T-helper 1 cell treated with Interleukin-12 subunit alpha and Interleukin-12 subunit beta and Interleukin-4 antibody, amounts not matched to agents 30 μg/mL and 1 μg/mL, for 36 hours (primary cell): Measurements from ENCODE around the gene EVA1C.
"Not testable (repeated sequence)": the region's sequence is repeated elsewhere in the genome, so short reads cannot be mapped to it uniquely, and the experiment has no call there.

Experiments
- H3K27ac Mint-ChIP-seq: one replicate; pipeline ENCODE4 v1.8.0; 2021; ENCODE audit warnings: mild to moderate bottlenecking, mixed read lengths
- H3K27me3 Mint-ChIP-seq: one replicate; pipeline ENCODE4 v1.8.0; 2021; ENCODE audit warnings: low read depth, mixed read lengths
- H3K36me3 Mint-ChIP-seq: one replicate; pipeline ENCODE4 v1.8.0; 2021; ENCODE audit warnings: low read depth, mixed read lengths
- H3K4me1 Mint-ChIP-seq: one replicate; pipeline ENCODE4 v1.8.0; 2021; ENCODE audit warnings: low read depth, mixed read lengths
- H3K4me3 Mint-ChIP-seq: one replicate; pipeline ENCODE4 v1.8.0; 2021; ENCODE audit warnings: mild to moderate bottlenecking, moderate library complexity, mixed read lengths
- H3K9me3 Mint-ChIP-seq: one replicate; pipeline ENCODE4 v1.8.0; 2021; ENCODE audit warnings: mixed read lengths

Gene EVA1C

GRCh38 chr21:32412162-32413014 is at the start of gene EVA1C:
Gene EVA1C (plus strand): TSS chr21:32412706. CDS start chr21:32412854, 148 bp downstream.
- Mint-ChIP-seq H3K27ac (peak within 1 kb of the TSS; percentile 86), H3K36me3 (no peaks in the 10 kb centered on the region), H3K9me3 (no peaks in the 10 kb centered on the region), H3K27me3 (peaks cover 5% of the 10 kb centered on the region), H3K4me1 (peaks cover 17% of the 10 kb centered on the region), H3K4me3 (peak within 1 kb of the TSS; percentile 91)

- H3K4me1 Mint-ChIP-seq, result peaks cover 7% of the 10 kb centered on the region
- no peaks in the 10 kb centered on the region for H3K27me3 Mint-ChIP-seq
- peaks cover 41% of the 10 kb centered on the region for H3K36me3 Mint-ChIP-seq
- H3K27ac Mint-ChIP-seq, result peak overlapping the region; percentile 64
- no peaks in the 10 kb centered on the region for H3K9me3 Mint-ChIP-seq
- no peak overlapping the region for H3K4me3 Mint-ChIP-seq
These were observed 48.1 kb upstream of the EVA1C start for GRCh38 chr21:32364387-32364786.

GRCh38 chr21:32364796-32365195 is 47.7 kb upstream of the EVA1C start:
- Mint-ChIP-seq H3K4me3 (no peak overlapping the region), H3K27ac (peak overlapping the region; percentile 64), H3K4me1 (peaks cover 7% of the 10 kb centered on the region), H3K27me3 (no peaks in the 10 kb centered on the region), H3K9me3 (no peaks in the 10 kb centered on the region), H3K36me3 (peaks cover 38% of the 10 kb centered on the region)

- no peak overlapping the region for H3K4me3 Mint-ChIP-seq
- H3K27me3 Mint-ChIP-seq, result no peaks in the 10 kb centered on the region
- H3K9me3 Mint-ChIP-seq, result no peaks in the 10 kb centered on the region
- H3K27ac Mint-ChIP-seq, result no peak overlapping the region
- peaks cover 32% of the 10 kb centered on the region for H3K36me3 Mint-ChIP-seq
- H3K4me1 Mint-ChIP-seq, result peaks cover 7% of the 10 kb centered on the region
These were observed 46.3 kb upstream of the EVA1C start for GRCh38 chr21:32366191-32366590.

DNA sequence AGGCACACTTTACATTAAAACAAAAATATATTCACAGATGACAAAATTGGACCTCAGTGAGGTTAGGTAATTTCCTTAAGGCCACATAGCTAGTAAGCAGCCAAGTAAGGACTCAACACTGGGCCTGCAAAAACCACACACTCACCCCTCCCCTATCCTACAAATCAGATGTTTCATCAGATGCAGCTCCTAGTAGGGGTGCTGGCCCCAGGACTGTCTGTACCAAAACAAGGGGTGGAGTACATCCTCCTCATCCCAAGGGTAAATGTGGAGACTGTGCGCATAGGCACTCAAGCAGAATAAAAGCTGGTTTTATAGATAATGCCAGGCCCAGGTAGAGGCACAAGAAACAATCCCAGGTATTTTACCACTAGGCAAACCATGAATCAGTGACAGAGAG is 45.3 kb upstream of the EVA1C start:
- H3K9me3 Mint-ChIP-seq, result no peaks in the 10 kb centered on the region
- H3K4me1 Mint-ChIP-seq, result peaks cover 9% of the 10 kb centered on the region
- H3K27me3 Mint-ChIP-seq, result no peaks in the 10 kb centered on the region
- H3K4me3 Mint-ChIP-seq, result no peak overlapping the region
- no peak overlapping the region for H3K27ac Mint-ChIP-seq
- peaks cover 35% of the 10 kb centered on the region for H3K36me3 Mint-ChIP-seq

- Mint-ChIP-seq H3K36me3 (peaks cover 36% of the 10 kb centered on the region), H3K27me3 (no peaks in the 10 kb centered on the region), H3K9me3 (no peaks in the 10 kb centered on the region), H3K27ac (no peak overlapping the region), H3K4me1 (peaks cover 11% of the 10 kb centered on the region), H3K4me3 (no peak overlapping the region)
These were observed 44.1 kb upstream of the EVA1C start for GRCh38 chr21:32368386-32368785.

GRCh38 chr21:32368961-32369360 is 43.5 kb upstream of the EVA1C start:
- H3K9me3 Mint-ChIP-seq, H3K27me3 Mint-ChIP-seq, H3K27ac Mint-ChIP-seq, H3K4me3 Mint-ChIP-seq: not testable (repeated sequence)
- H3K4me1 Mint-ChIP-seq, result peaks cover 11% of the 10 kb centered on the region
- H3K36me3 Mint-ChIP-seq, result peaks cover 35% of the 10 kb centered on the region

DNA sequence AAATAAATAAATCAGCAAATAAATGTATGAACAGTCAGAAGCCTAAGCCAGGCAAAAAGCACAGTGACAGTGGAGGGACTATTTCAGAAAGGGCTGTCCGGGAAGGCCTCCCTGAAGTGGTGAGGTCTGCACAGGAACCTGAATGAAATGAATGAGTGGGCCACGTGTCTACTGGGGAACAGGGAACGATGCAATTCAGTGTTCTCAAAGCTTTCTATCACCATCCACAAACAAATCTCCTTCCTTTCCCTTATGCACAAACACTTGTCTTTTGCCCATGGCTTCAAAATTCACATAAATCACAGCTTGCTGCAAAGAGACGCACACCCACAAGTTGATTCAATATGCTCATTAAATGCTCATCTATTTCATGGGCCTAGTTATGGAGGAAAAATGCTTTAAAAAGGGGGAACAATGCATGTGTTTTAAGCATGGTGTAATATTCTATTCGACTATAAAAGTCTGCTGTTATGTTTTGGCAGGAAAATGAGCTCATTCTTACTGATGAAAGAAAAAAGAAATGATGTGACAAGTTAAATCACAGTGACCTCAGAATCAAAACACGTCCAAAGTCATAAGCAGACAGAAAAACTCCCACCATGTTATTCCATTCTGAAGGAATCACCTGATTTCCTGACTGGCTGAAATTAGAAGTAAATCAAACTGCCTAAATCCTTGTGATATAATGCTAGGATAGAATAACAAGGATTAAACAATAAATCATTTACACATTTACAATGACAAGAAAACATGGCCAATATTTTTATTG is 41.3 kb upstream of the EVA1C start:
- Mint-ChIP-seq H3K27me3 (no peaks in the 10 kb centered on the region), H3K4me1 (peaks cover 8% of the 10 kb centered on the region), H3K4me3 (no peak overlapping the region), H3K27ac (no peak overlapping the region), H3K36me3 (peaks cover 32% of the 10 kb centered on the region), H3K9me3 (no peaks in the 10 kb centered on the region)

DNA sequence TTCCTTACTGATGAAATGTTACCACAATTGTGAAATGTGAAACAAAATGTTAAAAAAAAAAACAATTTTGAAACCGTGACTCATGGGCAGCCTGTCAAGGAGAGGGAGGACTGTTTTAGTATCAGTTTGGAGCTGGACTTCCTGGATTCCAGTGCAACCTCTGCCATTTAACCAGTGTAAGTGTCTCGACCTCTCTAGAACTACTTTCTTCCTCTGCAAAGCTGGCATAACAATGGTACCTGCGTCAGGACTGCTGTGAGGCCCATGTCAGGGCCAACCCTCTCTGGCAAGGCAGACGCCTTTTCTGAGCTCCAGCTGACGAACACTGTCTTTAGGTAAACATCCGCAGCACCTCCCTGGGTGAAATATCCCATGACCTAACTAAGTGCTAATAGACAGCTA is 40.6 kb upstream of the EVA1C start:
- peaks cover 8% of the 10 kb centered on the region for H3K4me1 Mint-ChIP-seq
- H3K9me3 Mint-ChIP-seq, result no peaks in the 10 kb centered on the region
- no peak overlapping the region for H3K4me3 Mint-ChIP-seq
- H3K36me3 Mint-ChIP-seq, result peaks cover 32% of the 10 kb centered on the region
- H3K27ac Mint-ChIP-seq, result no peak overlapping the region
- H3K27me3 Mint-ChIP-seq, result no peaks in the 10 kb centered on the region

DNA sequence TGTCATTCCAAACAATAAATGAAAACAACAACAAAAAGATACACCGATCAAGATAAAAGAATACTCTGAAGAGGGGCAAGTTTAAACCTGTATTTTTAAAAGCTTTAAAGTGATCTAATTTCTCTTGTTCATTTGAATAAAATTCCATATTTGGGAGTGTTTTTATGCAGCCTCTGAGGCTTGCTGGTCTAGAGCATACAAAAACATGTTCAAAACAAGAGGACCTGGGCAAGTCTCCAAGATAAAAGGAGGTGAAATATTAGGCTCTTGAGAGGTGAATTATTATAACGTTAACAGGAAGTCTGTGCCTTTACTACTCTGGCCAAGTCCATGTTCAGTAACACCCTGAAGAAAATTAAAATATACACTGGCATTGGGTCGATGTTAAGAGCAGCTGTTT is 39.8 kb upstream of the EVA1C start:
- Mint-ChIP-seq H3K27ac (no peak overlapping the region), H3K36me3 (peaks cover 30% of the 10 kb centered on the region), H3K4me1 (peaks cover 8% of the 10 kb centered on the region), H3K4me3 (no peak overlapping the region), H3K9me3 (no peaks in the 10 kb centered on the region), H3K27me3 (no peaks in the 10 kb centered on the region)

DNA sequence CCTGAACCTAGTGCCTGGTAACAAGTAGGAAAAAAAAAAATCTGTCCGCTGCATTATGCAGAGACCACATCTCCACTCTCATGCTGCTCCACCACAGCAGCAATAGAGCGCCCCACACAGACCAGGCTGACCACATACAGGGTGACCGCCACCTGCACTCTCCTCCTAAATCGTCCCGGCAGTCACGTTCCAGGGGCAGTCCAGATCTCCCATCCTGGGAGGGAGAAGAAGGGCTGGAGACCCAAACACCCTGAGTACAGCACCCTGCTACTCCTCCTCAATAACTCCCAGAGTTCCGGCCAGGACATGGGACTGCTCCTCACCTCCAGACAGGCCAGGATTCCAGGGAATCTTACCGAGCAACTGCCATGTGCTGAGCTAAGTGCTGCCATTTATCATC is 35.0 kb upstream of the EVA1C start:
- Mint-ChIP-seq H3K4me1 (no peaks in the 10 kb centered on the region), H3K9me3 (no peaks in the 10 kb centered on the region), H3K4me3 (no peak overlapping the region), H3K27ac (no peak overlapping the region), H3K36me3 (peaks cover 17% of the 10 kb centered on the region), H3K27me3 (no peaks in the 10 kb centered on the region)

DNA sequence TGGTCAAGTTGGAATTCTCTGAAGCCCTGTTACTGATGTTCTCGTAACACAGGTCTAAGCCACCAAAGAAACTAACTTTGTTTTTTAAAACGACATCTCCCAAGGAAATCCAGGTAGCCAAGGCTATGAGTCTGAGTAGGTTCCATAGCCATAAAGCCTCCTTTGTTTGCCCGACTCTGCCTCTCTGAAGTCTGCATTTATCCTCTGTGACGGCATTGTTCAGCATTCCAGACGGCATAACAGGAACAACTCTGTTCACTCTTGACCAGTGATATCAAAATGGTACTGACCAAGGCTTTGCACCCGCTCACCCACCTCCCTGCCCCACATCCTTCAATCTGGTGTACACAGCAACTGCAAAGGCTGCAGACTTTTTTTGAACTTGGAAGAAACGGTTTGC is 34.5 kb upstream of the EVA1C start:
- H3K4me3 Mint-ChIP-seq, result no peak overlapping the region
- H3K4me1 Mint-ChIP-seq, result no peaks in the 10 kb centered on the region
- no peaks in the 10 kb centered on the region for H3K9me3 Mint-ChIP-seq
- H3K27me3 Mint-ChIP-seq, result no peaks in the 10 kb centered on the region
- peaks cover 19% of the 10 kb centered on the region for H3K36me3 Mint-ChIP-seq
- no peak overlapping the region for H3K27ac Mint-ChIP-seq

DNA sequence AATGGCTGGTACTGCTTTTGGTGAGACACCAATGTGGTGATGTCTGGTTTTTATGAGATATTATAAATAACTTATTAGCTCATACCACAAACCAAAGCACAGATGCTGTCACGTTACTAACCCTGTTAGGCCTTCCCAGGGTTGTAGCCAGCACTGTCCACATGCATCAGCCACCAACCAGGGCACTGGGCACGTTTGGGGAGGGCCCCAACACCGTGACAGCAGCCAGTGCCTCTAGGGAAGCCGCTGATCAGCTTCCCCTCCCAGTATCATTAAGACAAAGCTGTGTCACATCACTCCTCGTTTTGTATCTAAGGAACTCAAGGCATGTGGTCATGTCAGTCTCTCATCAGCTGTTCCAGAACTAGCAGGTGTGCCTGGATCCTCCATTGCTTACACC is 33.5 kb upstream of the EVA1C start:
- no peaks in the 10 kb centered on the region for H3K4me1 Mint-ChIP-seq
- H3K27ac Mint-ChIP-seq, result no peak overlapping the region

DNA sequence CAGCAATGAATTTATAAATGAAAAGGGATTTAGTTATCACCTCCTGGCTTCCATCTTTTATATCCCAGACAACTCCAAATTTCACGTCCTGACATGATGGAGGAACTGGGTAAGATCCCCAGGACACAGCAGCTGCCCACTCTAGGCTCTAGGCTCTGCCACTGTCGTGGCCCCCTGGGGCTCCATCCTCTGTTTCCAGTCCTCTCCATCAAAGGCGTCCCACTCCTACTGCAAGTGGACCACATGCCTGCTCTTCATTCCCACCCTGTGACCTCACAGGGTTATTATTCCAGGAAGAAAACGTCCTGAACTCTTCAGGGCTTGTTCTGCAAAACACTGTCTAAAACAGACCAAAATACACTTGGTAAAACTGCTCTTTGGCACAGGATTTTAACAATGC is 31.6 kb upstream of the EVA1C start:
- no peak overlapping the region for H3K4me3 Mint-ChIP-seq
- peaks cover 21% of the 10 kb centered on the region for H3K36me3 Mint-ChIP-seq
- no peaks in the 10 kb centered on the region for H3K9me3 Mint-ChIP-seq
- peaks cover 4% of the 10 kb centered on the region for H3K4me1 Mint-ChIP-seq
- H3K27me3 Mint-ChIP-seq, result no peaks in the 10 kb centered on the region
- no peak overlapping the region for H3K27ac Mint-ChIP-seq

More for the DNA sequence above, 33.5 kb upstream of the EVA1C start:
- Mint-ChIP-seq H3K27me3 (no peaks in the 10 kb centered on the region), H3K9me3 (no peaks in the 10 kb centered on the region), H3K36me3 (peaks cover 20% of the 10 kb centered on the region), H3K4me3 (no peak overlapping the region)

DNA sequence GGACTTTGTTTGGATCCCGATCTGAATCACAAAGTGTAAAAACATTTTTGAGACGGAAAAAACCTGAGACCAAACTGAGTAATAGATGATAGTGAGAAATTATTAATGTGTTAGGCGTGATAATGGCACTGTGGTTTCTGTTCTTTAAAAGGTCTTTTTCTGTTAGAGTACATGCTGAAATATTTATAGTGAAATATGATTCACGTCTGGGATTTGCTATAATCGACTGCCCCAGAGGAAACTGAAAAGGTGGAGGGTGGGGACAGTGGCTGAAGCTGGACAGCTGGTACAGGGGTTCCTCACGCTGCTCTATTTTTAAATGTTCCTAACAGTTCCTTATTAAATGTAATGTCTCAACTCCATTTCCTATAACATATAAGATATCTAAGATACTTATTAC is 30.9 kb upstream of the EVA1C start:
- Mint-ChIP-seq H3K27ac (no peak overlapping the region), H3K9me3 (no peaks in the 10 kb centered on the region), H3K4me1 (peaks cover 4% of the 10 kb centered on the region), H3K27me3 (no peaks in the 10 kb centered on the region), H3K36me3 (peaks cover 21% of the 10 kb centered on the region), H3K4me3 (no peak overlapping the region)
